CD4-positive, CD25-positive, alpha-beta regulatory T cell (primary cell): ENCODE data around the gene AXIN2. TPM values are rescaled to one million over a fixed set of nuclear protein-coding genes. Genes with fewer than 3 reads are reported as not detected.

Source experiments
- ATAC-seq, 2 donors: fragments of 150-1000 bp; cut with Tn5 transposase; one replicate each; pipeline ENCODE4 v1.10.0; 2021; ENCODE audit warnings: low read depth in 2 of 2, moderate number of reproducible peaks in 2 of 2, moderate library complexity in 1 of 2
- DNase-seq, 3 donors: peaks; one replicate each; pipeline versions ENCODE4 v3.0.0 to v3.0.0-alpha.2; 2012 to 2022; ENCODE audit warnings: mixed read lengths in 1 of 3
- H3K27ac ChIP-seq: one replicate; pipeline ENCODE4 v1.7.0; 2013; ENCODE audit warnings: mild to moderate bottlenecking, low read length; ENCODE audit not compliant: insufficient read depth, poor library complexity, severe bottlenecking
- H3K27me3 ChIP-seq: one replicate; pipeline ENCODE4 v1.7.0; 2013; ENCODE audit warnings: low read length; ENCODE audit not compliant: control insufficient read depth, insufficient read depth
- H3K36me3 ChIP-seq: one replicate; pipeline ENCODE4 v1.7.0; 2013; ENCODE audit warnings: mild to moderate bottlenecking, low read length, moderate library complexity; ENCODE audit not compliant: control insufficient read depth, insufficient read depth
- H3K4me1 ChIP-seq: 2 replicates; pipeline ENCODE4 v1.7.0; 2013; ENCODE audit warnings: mild to moderate bottlenecking, low read length; ENCODE audit not compliant: insufficient read depth, control insufficient read depth, poor library complexity, severe bottlenecking
- H3K4me3 ChIP-seq: one replicate; pipeline ENCODE4 v1.7.0; 2013; ENCODE audit warnings: low read depth, mild to moderate bottlenecking, low read length, moderate library complexity
- H3K9me3 ChIP-seq, 2 experiments: 1 replicate in 1 of 2; 2 replicates in 1 of 2; pipeline ENCODE4 v1.7.0; 2013; ENCODE audit warnings: low read length in 2 of 2, mild to moderate bottlenecking in 1 of 2, moderate library complexity in 1 of 2; ENCODE audit not compliant: control insufficient read depth in 2 of 2
- H3K27ac Mint-ChIP-seq, 3 donors: one replicate each; pipeline ENCODE4 v1.8.0; 2020 to 2022; ENCODE audit warnings: mild to moderate bottlenecking in 3 of 3, mixed read lengths in 3 of 3, moderate library complexity in 2 of 3
- H3K27me3 Mint-ChIP-seq: one replicate; pipeline ENCODE4 v1.8.0; 2022; ENCODE audit warnings: mild to moderate bottlenecking, mixed read lengths
- H3K36me3 Mint-ChIP-seq: one replicate; pipeline ENCODE4 v1.8.0; 2020; ENCODE audit warnings: mixed read lengths
- H3K4me1 Mint-ChIP-seq, 4 donors: one replicate each; pipeline ENCODE4 v1.8.0; 2020 to 2022; ENCODE audit warnings: mixed read lengths in 4 of 4, mild to moderate bottlenecking in 1 of 4
- H3K4me3 Mint-ChIP-seq, 4 donors: one replicate each; pipeline ENCODE4 v1.8.0; 2020 to 2022; ENCODE audit warnings: mild to moderate bottlenecking in 4 of 4, mixed read lengths in 4 of 4, moderate library complexity in 3 of 4
- H3K9me3 Mint-ChIP-seq, 7 donors: one replicate each; pipeline ENCODE4 v1.8.0; 2020 to 2022; ENCODE audit warnings: mixed read lengths in 7 of 7, mild to moderate bottlenecking in 3 of 7, moderate library complexity in 2 of 7
- polyA plus RNA-seq, 4 donors: library from polyadenylated mRNA; unstranded; fragments of 300-500 nt; fragmentation: Illumina TruSeq; gene quantifications; one replicate each; pipeline ENCODE4 v1.2.3, GENCODE V29; 2021
- total RNA-seq: library from RNA; stranded (reverse); gene quantifications from one replicate; pipeline ENCODE4 v1.2.3, GENCODE V29; 2022

Gene AXIN2
- total and polyA plus RNA-seq, 5 donors from 2014 or later: 0.80 to 17.9 (median 2.0) TPM

DNA sequence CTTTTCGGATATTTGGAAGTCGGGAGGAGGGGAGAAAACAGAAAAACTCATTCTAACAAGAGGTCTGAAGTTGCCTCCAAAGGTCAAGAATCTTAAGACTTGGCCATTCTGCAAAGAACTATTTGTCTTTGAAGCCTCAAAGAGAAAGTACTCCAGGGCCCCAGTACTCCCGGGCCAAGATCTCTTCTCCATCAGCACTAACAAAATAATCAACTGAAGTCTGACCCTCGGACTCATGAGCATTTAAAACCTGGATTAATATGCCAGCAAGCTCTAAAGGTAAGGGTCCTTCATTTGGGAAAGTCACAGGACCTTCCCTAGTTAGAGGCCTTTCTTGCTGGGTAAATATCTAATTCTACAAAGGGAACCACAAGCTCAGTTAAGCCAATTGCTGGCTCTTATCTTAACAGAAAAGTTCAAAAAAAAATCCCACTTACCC, 4.5 kb downstream of the AXIN2 start:
- Mint-ChIP-seq H3K9me3 (peaks cover 0 to 1% (median 0%) of the 10 kb centered on the region in 7 donors), H3K27me3 (peaks cover 5% of the 10 kb centered on the region), H3K4me1 (peaks cover 4 to 30% (median 22%) of the 10 kb centered on the region in 4 donors), H3K27ac (no peak overlapping the region), H3K36me3 (no peaks in the 10 kb centered on the region), H3K4me3 (no peak overlapping the region)
- ATAC-seq (no peak), DNase-seq (no peak)
- H3K4me1 ChIP-seq: peaks cover 51% of the 10 kb centered on the region
- H3K27ac ChIP-seq: no peak overlapping the region
- no peaks in the 10 kb centered on the region for H3K9me3 ChIP-seq
- H3K27me3 ChIP-seq: peaks cover 4% of the 10 kb centered on the region
- H3K4me3 ChIP-seq: peak overlapping the region; percentile 64
- H3K36me3 ChIP-seq: no peaks in the 10 kb centered on the region

GRCh38 chr17:65556014-65556909, 5.2 kb downstream of the AXIN2 start:
- ATAC-seq (peak; percentile 54 to 55), DNase-seq (peak; percentile 71 to 82 (median 81))
- Histone ChIP-seq H3K9me3 (no peaks in the 10 kb centered on the region), H3K27me3 (peaks cover 4% of the 10 kb centered on the region), H3K36me3 (no peaks in the 10 kb centered on the region), H3K27ac (no peak overlapping the region), H3K4me3 (peak overlapping the region; percentile 64), H3K4me1 (peaks cover 48% of the 10 kb centered on the region)
- Mint-ChIP-seq H3K36me3 (peaks cover 2% of the 10 kb centered on the region), H3K4me3 (peak overlapping the region in 1 of 4 donors; percentile 17), H3K27me3 (peaks cover 5% of the 10 kb centered on the region), H3K4me1 (peaks cover 4 to 29% (median 22%) of the 10 kb centered on the region in 4 donors), H3K9me3 (no peaks in the 10 kb centered on the region), H3K27ac (peak overlapping the region in 1 of 3 donors; percentile 54)

- Mint-ChIP-seq H3K27me3 (peaks cover 5% of the 10 kb centered on the region), H3K27ac (no peak overlapping the region)
- peaks cover 44% of the 10 kb centered on the region for H3K4me1 ChIP-seq
Measured at GRCh38 chr17:65554553-65555223, 6.8 kb downstream of the AXIN2 start.

DNA sequence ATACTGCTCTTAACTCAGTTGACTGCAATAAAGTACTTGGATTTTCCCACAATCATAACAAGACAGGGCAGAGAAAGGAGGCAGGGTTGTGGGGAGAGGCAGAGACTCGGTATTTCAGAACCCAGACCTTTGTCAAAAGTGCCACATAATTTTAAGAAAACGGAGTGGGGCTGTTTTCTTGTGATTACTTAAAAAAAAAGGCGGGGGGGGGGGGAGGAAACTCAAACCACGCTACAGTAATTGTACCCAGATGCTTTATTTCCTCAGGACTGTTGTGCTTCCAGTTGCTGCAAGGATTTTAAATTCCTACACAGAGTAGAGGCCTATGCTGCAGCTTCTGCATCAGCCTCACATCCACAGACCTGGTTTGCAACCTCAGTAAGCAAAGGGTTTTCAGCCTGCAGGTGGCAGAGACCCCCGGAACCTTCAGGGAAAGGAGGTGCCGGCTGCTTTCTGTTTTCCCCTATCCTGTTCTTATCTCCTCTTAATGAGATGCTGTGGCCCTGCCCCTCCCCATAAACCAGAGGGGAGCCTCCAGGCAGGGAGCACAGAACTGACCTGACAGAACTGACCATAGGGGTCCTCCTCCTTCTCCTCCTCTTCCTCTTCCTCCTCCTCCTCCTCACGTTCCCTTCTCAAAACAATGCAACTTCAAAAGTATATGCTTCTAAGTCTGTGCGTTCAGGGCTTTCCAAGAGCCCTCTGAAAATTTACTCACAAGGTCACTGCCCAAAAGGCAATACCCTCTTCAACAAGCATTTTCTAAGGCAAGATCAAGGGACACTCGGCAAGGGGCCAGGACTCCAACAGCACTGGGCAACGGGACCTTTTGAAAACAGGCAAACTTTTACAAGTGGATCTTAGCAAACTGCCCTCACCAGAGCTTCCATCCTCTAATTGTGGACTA, 7.5 kb downstream of the AXIN2 start:
- peak overlapping the region; percentile 10 for H3K4me3 ChIP-seq
- no peak for DNase-seq

More at GRCh38 chr17:65554553-65555223, 6.8 kb downstream of the AXIN2 start:
- no peaks in the 10 kb centered on the region for H3K36me3 ChIP-seq
- Mint-ChIP-seq H3K4me1 (peaks cover 4 to 37% (median 25%) of the 10 kb centered on the region in 4 donors), H3K4me3 (peak overlapping the region in 2 of 4 donors; percentile 15 to 73), H3K36me3 (peaks cover 12% of the 10 kb centered on the region), H3K9me3 (no peaks in the 10 kb centered on the region)
- H3K27me3 ChIP-seq: peaks cover 4% of the 10 kb centered on the region
- DNase-seq (no peak), ATAC-seq (no peak)
- H3K27ac ChIP-seq: no peak overlapping the region
- H3K4me3 ChIP-seq: no peak overlapping the region
- no peaks in the 10 kb centered on the region for H3K9me3 ChIP-seq

DNA sequence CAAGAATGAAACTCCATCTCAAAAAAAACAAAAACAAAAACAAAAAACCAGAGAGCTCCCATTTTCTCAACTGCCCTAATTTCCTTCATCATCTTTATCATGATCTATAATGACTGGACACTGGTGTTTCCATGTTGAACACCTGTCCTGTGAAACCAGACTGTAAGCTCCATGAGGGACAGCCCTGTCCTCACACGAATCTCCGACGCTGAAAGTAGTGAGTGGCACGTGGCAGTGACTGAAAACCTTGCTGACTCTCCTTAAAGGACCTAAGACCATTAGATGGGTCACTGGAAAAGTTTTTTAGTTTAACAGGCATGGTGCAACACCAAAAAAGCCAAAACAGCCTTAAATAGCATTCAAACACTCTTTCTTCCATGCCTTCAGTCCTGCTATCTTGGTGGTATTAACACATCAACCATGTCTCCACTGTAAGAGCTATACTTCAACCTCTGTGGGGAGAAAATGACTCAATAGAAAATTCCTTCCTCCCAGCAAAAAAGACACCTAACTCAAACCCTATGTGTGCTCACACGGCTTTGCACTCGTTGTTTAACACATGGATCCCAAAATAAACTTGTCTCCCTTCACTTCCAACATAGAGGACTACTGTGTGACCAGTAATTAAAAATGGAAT, 8.3 kb downstream of the AXIN2 start:
- peaks cover 4 to 43% (median 20%) of the 10 kb centered on the region in 4 donors for H3K4me1 Mint-ChIP-seq
- H3K27ac Mint-ChIP-seq: no peak overlapping the region
- no peaks in the 10 kb centered on the region for H3K27me3 Mint-ChIP-seq
- H3K4me1 ChIP-seq: peaks cover 28% of the 10 kb centered on the region
- H3K4me3 Mint-ChIP-seq: peak overlapping the region in 2 of 4 donors; percentile 1 to 16
- no peak for ATAC-seq
- no peaks in the 10 kb centered on the region for H3K9me3 ChIP-seq
- H3K27ac ChIP-seq: no peak overlapping the region
- peaks cover 27% of the 10 kb centered on the region for H3K36me3 Mint-ChIP-seq
- peaks cover 3% of the 10 kb centered on the region for H3K36me3 ChIP-seq
- H3K27me3 ChIP-seq: no peaks in the 10 kb centered on the region
- H3K9me3 Mint-ChIP-seq: no peaks in the 10 kb centered on the region
- no peak for DNase-seq
- H3K4me3 ChIP-seq: peak overlapping the region; percentile 10

More for the DNA sequence above, 7.5 kb downstream of the AXIN2 start:
- peaks cover 19% of the 10 kb centered on the region for H3K36me3 Mint-ChIP-seq
- peak overlapping the region in 1 of 3 donors; percentile 39 for H3K27ac Mint-ChIP-seq
- Histone ChIP-seq H3K36me3 (no peaks in the 10 kb centered on the region), H3K27me3 (peaks cover 4% of the 10 kb centered on the region), H3K4me1 (peaks cover 36% of the 10 kb centered on the region), H3K9me3 (no peaks in the 10 kb centered on the region), H3K27ac (no peak overlapping the region)
- ATAC-seq: no peak
- no peaks in the 10 kb centered on the region for H3K27me3 Mint-ChIP-seq
- peak overlapping the region; percentile 1 to 73 (median 23) for H3K4me3 Mint-ChIP-seq
- H3K9me3 Mint-ChIP-seq: no peaks in the 10 kb centered on the region
- H3K4me1 Mint-ChIP-seq: peaks cover 4 to 38% (median 21%) of the 10 kb centered on the region in 4 donors

DNA sequence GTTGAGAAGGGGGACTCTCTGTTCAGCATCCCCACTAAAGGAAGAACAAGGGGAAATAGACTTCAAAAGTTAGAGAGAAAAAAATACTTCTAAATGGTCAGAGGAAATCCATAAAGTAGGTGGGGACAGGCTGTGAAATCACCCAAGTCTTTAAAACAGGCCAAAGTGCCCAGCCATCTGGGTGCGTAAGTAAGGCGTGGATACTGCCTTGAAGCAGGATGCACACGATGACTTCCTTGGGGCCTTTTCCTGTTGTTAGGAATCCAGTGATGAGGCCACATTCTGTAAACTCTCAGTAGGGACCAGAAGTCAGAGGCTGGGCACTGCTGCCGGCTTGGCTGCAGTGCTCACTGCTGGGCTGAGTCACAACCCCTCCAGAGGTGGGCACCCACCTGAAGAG, 9.2 kb downstream of the AXIN2 start:
- no peaks in the 10 kb centered on the region for H3K27me3 Mint-ChIP-seq
- H3K4me1 Mint-ChIP-seq: peaks cover 4 to 50% (median 23%) of the 10 kb centered on the region in 4 donors
- Histone ChIP-seq H3K4me1 (peaks cover 19% of the 10 kb centered on the region), H3K36me3 (peaks cover 3% of the 10 kb centered on the region), H3K9me3 (no peaks in the 10 kb centered on the region), H3K27ac (no peak overlapping the region), H3K27me3 (no peaks in the 10 kb centered on the region), H3K4me3 (no peak overlapping the region)
- peak overlapping the region in 1 of 4 donors; percentile 43 for H3K4me3 Mint-ChIP-seq
- ATAC-seq: no peak
- peak overlapping the region in 1 of 3 donors; percentile 41 for H3K27ac Mint-ChIP-seq
- H3K9me3 Mint-ChIP-seq: no peaks in the 10 kb centered on the region
- H3K36me3 Mint-ChIP-seq: peaks cover 34% of the 10 kb centered on the region
- DNase-seq: no peak
